Spleen (tissue), 7 donors: ENCODE measurements around the gene PRXL2B.
A peak's percentile ranks its signal among the peaks of the same experiment; 100 is the strongest.

Source experiments
- POLR2A ChIP-seq, 3 donors: fragments of 450-650 bp; IDR thresholded peaks; one replicate each; pipeline ENCODE4 v1.5.1; 2017; ENCODE audit warnings: antibody characterized with exemption in 3 of 3, mild to moderate bottlenecking in 1 of 3
- POLR2AphosphoS5 ChIP-seq, 3 donors: sonication (generic); formaldehyde crosslinking; IDR thresholded peaks; one replicate each; pipeline ENCODE4 v1.5.1; 2017; ENCODE audit warnings: antibody characterized with exemption in 3 of 3
- TF ChIP-seq, protein P1 (sequence below), 11 experiments: fragments of 200-600 bp in 7 of 11; fragments of 450-650 bp in 4 of 11; sonication (generic) in 4 of 11; IDR thresholded peaks in 8 of 11; conservative IDR thresholded peaks in 3 of 11; 1 replicate in 7 of 11; 2 replicates in 4 of 11; pipeline versions ENCODE4 v1.4.0 to v1.8.0; 2016 to 2021; ENCODE audit warnings: antibody characterized with exemption in 11 of 11, inconsistent platforms in 4 of 11, mild to moderate bottlenecking in 1 of 11
- donor health status: DM: no; HTN: no; CAD: no; lungs with moderate emphysema.
- donor health status: DM: no; HTN: no; CAD: no.
- donor health status: DM: no; HTN: no; CAD: no.

DNA sequence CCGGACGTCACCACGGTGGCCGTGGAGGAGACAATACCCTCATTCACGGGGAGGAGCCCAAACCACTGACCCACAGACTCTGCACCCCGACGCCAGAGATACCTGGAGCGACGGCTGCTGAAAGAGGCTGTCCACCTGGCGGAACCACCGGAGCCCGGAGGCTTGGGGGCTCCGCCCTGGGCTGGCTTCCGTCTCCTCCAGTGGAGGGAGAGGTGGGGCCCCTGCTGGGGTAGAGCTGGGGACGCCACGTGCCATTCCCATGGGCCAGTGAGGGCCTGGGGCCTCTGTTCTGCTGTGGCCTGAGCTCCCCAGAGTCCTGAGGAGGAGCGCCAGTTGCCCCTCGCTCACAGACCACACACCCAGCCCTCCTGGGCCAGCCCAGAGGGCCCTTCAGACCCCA, 23.4 kb upstream of the PRXL2B start:
- TF ChIP-seq POLR2A (IDR thresholded peaks at IDR 0.05) = no peak
- TF ChIP-seq, protein P1, sequence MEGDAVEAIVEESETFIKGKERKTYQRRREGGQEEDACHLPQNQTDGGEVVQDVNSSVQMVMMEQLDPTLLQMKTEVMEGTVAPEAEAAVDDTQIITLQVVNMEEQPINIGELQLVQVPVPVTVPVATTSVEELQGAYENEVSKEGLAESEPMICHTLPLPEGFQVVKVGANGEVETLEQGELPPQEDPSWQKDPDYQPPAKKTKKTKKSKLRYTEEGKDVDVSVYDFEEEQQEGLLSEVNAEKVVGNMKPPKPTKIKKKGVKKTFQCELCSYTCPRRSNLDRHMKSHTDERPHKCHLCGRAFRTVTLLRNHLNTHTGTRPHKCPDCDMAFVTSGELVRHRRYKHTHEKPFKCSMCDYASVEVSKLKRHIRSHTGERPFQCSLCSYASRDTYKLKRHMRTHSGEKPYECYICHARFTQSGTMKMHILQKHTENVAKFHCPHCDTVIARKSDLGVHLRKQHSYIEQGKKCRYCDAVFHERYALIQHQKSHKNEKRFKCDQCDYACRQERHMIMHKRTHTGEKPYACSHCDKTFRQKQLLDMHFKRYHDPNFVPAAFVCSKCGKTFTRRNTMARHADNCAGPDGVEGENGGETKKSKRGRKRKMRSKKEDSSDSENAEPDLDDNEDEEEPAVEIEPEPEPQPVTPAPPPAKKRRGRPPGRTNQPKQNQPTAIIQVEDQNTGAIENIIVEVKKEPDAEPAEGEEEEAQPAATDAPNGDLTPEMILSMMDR (IDR thresholded peaks at IDR 0.05 in 8 of 11, conservative IDR thresholded peaks at IDR 0.05 in 3 of 11) = no peak
- peak in 1 of 3 donors; percentile 51 for TF ChIP-seq POLR2AphosphoS5 (IDR thresholded peaks at IDR 0.05)
